ENCODE data around the gene MRC2. TPM values are rescaled to one million over a fixed set of nuclear protein-coding genes. Genes with fewer than 3 reads are reported as not detected.

The MRC2 gene
- polyA plus RNA-seq, 3 donors: 0.04 TPM; not detected in 2

GRCh38 chr17:62670202-62670821 is 42.8 kb downstream of the MRC2 start:
- Histone ChIP-seq H3K36me3 (replicated peaks in 1 of 2; ENCODE audit: control insufficient read depth in 1 of 2, insufficient read depth in 2 of 2, low read length in 2 of 2) (no peaks in the 10 kb centered on the region), H3K4me1 (ENCODE audit: control insufficient read depth in 1 of 2, insufficient read depth in 2 of 2, low read length in 2 of 2) (no peaks in the 10 kb centered on the region), H3K9me3 (replicated peaks in 1 of 2; ENCODE audit: control insufficient read depth in 1 of 2, insufficient read depth in 1 of 2, low read length in 2 of 2) (no peaks in the 10 kb centered on the region), H2AFZ (ENCODE audit: insufficient read depth, low read depth, low read length, poor library complexity, severe bottlenecking) (no peak overlapping the region), H3K9ac (ENCODE audit: insufficient read depth, low read length, poor library complexity, severe bottlenecking) (no peak overlapping the region), H3K27ac (ENCODE audit: low read depth in 1 of 2, low read length in 2 of 2) (no peak overlapping the region), H3K4me2 (replicated peaks; ENCODE audit: extremely low read depth, low read length, poor library complexity, severe bottlenecking) (no peak overlapping the region), H3K4me3 (replicated peaks in 1 of 3; ENCODE audit: low read depth in 2 of 3, low read length in 3 of 3) (no peak overlapping the region), H3K27me3 (ENCODE audit: control insufficient read depth in 2 of 2, insufficient read depth in 2 of 2, low read length in 2 of 2) (no peaks in the 10 kb centered on the region), H3K79me2 (ENCODE audit: insufficient read depth, low read length) (no peaks in the 10 kb centered on the region), H4K20me1 (ENCODE audit: insufficient read depth, low read length) (no peaks in the 10 kb centered on the region)
- H3K27me3 Mint-ChIP-seq (ENCODE audit: low read depth in 3 of 3): no peaks in the 10 kb centered on the region
- TF ChIP-seq CTCF (IDR thresholded peaks at IDR 0.05): no peak
- H3K4me1 Mint-ChIP-seq: no peaks in the 10 kb centered on the region
- no peak overlapping the region for H3K4me3 Mint-ChIP-seq
- no peak overlapping the region for H3K27ac Mint-ChIP-seq
- no peaks in the 10 kb centered on the region for H3K36me3 Mint-ChIP-seq
- 88% methylated on average over 19 of the region's 24 CpGs for WGBS (ENCODE audit: insufficient coverage)
- intact Hi-C loops (cut with micrococcal nuclease): no loop called here
- no peak for DNase-seq
- H3K9me3 Mint-ChIP-seq: no peaks in the 10 kb centered on the region

GRCh38 chr17:62671553-62671952 is 44.1 kb downstream of the MRC2 start:
- Histone ChIP-seq H3K4me1 (ENCODE audit: control insufficient read depth in 1 of 2, insufficient read depth in 2 of 2, low read length in 2 of 2) (no peaks in the 10 kb centered on the region), H3K9ac (ENCODE audit: insufficient read depth, low read length, poor library complexity, severe bottlenecking) (no peak overlapping the region), H3K4me2 (replicated peaks; ENCODE audit: extremely low read depth, low read length, poor library complexity, severe bottlenecking) (no peak overlapping the region), H3K9me3 (replicated peaks in 1 of 2; ENCODE audit: control insufficient read depth in 1 of 2, insufficient read depth in 1 of 2, low read length in 2 of 2) (no peaks in the 10 kb centered on the region), H3K79me2 (ENCODE audit: insufficient read depth, low read length) (no peaks in the 10 kb centered on the region), H4K20me1 (ENCODE audit: insufficient read depth, low read length) (no peaks in the 10 kb centered on the region), H3K27me3 (ENCODE audit: control insufficient read depth in 2 of 2, insufficient read depth in 2 of 2, low read length in 2 of 2) (no peaks in the 10 kb centered on the region), H3K27ac (ENCODE audit: low read depth in 1 of 2, low read length in 2 of 2) (no peak overlapping the region), H3K4me3 (replicated peaks in 1 of 3; ENCODE audit: low read depth in 2 of 3, low read length in 3 of 3) (no peak overlapping the region), H2AFZ (ENCODE audit: insufficient read depth, low read depth, low read length, poor library complexity, severe bottlenecking) (no peak overlapping the region), H3K36me3 (replicated peaks in 1 of 2; ENCODE audit: control insufficient read depth in 1 of 2, insufficient read depth in 2 of 2, low read length in 2 of 2) (no peaks in the 10 kb centered on the region)
- 83% methylated on average over 14 of the region's 14 CpGs for WGBS (ENCODE audit: insufficient coverage)
- no peak overlapping the region for H3K4me3 Mint-ChIP-seq
- no peaks in the 10 kb centered on the region for H3K4me1 Mint-ChIP-seq
- DNase-seq: no peak
- H3K27me3 Mint-ChIP-seq (ENCODE audit: low read depth in 3 of 3): no peaks in the 10 kb centered on the region
- no peak overlapping the region for H3K27ac Mint-ChIP-seq
- no peak for TF ChIP-seq CTCF (IDR thresholded peaks at IDR 0.05)
- no peaks in the 10 kb centered on the region for H3K9me3 Mint-ChIP-seq
- no peaks in the 10 kb centered on the region for H3K36me3 Mint-ChIP-seq
- intact Hi-C loops (cut with micrococcal nuclease): no loop called here
